GM21447 (cell line): ENCODE measurements around the gene IGBP1.
"Not testable (repeated sequence)": the region's sequence is repeated elsewhere in the genome, so short reads cannot be mapped to it uniquely, and the experiment has no call there.

Experiments
- ATAC-seq: cut with Tn5 transposase; IDR thresholded peaks from one replicate; pipeline ENCODE4 v1.9.1; 2021; ENCODE audit not compliant: unreplicated experiment

IGBP1 gene

DNA sequence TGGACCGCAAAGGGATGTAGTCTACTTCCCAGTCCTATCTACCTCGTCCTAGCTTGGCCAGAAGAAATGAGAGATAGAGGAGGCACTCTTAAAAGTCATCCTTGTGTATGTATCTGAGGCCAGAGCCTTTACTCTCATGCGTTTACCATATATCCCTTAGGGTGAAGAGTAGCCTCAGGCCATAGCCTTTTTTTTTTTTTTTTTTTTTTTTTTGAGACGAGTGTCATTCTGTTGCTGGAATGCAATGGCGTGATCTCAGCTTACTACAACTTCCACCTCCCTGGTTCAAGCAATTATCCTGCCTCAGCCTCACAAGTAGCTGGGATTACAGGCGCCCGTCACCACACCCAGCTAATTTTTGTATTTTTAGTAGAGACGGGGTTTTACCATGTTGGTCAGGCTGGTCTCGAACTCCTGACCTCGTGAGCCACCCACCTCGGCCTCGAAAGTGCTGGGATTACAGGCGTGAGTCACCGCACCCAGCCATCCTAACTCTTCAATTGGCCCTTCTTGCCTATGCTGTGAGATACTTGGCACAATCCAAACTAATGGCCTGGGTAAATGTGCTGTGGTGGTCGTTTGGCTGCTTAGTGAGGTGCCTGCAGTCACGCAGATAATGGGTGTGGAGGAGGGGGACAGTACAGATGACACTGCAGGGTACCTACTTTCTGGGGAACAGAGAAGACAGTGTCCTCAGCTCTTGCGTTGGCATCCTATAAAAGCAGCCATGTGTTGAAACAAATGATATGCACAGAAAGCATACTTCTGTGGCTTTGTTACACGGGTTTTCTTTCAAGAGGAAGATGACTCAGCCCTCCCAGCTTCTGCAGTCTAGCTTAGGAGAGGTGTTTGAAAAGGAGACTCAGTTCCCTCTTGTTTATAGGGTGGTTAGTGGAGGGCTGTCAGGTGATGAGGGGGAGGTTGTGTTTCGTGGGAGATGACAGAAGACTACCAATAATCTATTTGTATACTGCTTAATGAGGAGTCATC lies 33.6 kb downstream of the IGBP1 start:
- ATAC-seq, result no peak

DNA sequence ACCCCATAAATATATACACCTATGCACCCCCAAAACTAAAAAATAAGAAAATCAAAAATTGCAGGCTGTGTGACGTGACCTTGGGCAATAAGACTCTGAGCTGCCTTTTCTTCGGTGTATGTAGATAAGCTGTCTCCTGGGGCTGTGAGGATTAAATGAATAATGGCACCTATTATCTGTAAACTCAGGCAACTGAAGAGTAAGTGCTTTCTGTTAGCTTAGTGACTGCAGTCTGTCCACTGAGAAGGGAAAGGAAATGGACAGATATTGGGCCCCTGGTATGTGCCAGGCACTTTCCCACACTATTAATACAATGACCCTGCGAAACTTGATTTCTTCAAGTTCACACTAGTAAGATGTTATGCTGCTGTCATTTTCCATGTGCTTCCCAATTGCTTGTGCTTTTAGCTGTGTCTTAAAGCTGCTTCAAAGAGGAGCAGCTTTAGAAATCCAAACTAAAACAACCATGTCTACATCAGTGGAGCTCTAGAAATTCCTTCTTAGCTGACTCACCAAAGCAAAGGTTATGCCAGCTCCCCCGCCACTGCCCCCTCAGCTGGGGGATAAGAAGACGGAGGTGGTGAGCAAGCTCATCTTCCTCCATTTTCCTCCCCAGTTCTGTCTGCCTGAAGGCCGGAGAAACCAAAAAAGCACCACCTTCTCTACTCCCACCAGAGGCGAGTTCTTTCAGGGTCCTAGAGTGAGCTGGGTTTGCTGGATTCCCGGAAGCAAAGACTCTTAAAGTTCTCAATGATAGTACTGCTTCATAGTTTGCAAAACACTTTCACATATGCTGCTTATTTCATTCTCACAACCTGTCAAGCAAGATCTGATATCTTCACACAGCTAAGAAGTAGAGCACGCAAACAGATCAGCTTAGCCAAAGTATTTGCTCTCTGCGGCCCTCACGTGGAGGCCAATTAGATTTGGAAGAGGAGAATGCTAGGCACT lies 35.3 kb downstream of the IGBP1 start:
- no peak for ATAC-seq

DNA sequence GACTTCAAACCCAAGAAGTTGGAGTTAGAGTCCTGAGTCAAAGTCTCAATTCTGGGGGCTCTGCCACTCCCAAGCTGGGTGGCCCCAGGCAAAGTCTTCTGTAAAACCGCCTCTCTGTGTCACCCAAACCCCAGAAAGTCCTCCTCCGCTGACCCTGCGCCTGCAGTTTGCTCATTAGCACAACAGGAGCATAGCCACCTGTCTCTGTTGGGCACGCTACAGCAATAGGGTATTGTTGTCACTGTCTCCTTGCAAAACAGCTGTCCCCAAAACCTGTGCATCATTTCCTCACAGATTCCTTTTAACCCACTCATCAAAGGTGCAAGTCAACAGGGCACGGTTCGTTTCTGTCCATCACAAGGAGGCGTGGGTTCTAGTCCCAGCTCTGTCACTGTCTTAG lies 36.0 kb downstream of the IGBP1 start:
- ATAC-seq, result no peak

DNA sequence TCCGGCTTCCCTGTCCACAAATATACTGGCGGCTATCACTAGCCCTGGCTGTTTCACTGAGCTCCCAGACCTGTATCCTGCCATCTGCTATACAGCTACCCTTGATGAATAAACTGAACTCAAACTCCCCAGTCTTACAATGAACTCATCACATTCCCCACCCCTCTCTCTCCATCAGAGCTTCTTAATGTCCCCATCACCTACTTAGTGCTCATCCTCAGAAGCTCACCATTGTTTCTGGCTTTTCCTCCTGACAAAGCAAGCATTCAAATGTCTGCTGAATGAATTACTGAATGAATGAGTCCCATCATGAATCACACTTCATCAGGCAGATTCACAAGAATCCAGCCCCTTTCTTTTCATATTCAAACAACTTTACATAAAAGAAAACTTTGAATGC lies 38.4 kb downstream of the IGBP1 start:
- ATAC-seq, result no peak

DNA sequence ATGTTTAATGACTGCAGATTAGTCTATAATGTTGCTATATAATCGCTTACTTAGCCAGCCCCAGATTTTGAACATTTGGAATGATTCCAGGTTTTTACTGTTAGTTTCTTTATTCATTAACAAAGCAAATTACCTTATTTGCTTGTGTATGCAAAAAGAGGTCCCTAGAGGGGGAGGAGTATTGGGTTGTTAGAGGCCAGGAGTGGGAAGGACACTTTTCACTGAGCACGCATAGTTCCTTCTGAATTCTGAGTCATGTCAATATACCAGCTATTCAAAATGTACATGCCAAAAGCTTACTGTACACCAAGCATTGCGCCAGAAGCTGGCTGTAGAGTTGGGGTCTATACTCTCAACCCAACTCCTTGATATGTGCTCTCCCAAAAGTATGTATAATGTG lies 39.0 kb downstream of the IGBP1 start:
- no peak for ATAC-seq

- ATAC-seq, result no peak
Measured at GRCh38 chrX:70172964-70173363, 39.7 kb downstream of the IGBP1 start.

DNA sequence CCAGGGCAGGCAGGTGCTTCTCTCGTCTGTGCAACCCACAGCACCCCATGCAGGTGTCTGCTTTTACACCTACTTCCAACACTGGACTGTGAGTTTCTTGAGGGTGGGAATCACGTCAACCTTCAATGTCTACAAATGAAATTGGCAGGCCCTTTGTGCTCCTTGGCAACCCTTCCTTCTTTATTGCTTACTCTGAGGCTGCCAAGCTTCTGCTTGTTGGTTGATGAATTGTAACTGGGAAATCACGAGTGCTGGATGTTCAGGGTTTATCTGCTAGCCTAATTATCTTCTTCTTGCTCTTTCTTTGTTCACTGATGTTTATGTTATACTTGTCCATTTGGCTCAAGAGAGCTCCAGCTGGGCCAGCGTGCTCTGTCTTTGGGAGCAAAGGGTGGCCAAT lies 41.5 kb downstream of the IGBP1 start:
- no peak for ATAC-seq

DNA sequence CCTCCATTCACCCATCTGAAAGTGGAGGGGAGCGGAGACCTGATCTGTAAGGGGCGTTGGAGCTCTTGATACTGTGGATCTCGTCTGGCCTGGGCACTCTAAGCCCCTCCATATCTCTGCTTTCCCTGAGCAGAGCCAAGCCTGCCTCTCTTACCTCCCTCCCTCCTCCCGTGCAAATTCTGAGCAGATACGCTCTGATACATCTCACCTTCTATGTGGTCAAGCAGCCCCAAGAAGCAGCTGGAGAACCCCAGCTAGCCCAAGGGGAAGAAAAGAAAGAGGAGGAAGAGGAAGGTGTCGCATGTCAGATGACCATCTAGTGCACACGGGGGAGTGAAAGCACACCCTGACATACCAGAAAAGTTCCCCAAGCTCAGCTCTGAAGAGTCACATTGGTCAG lies 42.1 kb downstream of the IGBP1 start:
- no peak for ATAC-seq

- ATAC-seq, result peak; percentile 87
Measured at GRCh38 chrX:70176938-70177533, 43.8 kb downstream of the IGBP1 start, which contains the start of gene DGAT2L6. DGAT2L6 (plus strand) TSS chrX:70177483; CDS start chrX:70177583, 100 bp downstream.

DNA sequence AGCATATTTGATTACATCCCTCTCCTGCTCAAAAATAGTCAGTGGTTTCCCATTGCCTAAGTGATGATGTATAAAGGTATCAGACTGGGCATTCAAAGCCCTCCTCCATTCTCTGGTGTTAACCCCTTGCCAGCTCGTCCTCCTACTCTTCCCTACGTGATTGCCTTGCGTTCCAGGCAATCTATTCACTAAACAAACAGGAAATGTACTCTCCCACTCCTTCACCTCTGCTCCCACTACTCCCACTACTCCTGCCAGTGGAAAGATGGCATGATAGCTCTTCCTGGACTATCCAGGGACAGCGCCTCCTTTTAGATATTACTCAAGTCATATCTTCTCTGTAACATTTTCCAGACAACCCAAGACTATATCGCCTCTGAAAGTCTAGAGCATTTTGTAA lies 49.8 kb downstream of the IGBP1 start:
- no peak for ATAC-seq

DNA sequence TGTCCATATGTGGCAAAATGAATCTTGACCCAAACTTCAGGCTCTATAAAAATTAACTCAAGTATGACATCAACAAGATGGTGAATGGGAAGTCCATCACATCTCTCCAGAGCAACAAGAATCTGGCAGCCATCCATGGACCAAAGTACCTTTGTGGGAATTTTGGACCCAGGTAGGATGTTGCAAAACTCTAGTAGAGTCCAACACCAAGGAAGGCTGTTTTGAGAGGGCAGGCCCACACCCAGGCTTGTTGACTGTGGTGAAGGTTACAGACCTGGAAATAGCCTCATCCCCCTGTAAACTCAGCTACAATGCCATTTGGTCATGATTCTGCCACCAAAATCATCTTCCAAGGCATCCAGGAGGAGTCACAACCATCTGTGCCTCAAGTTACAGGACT lies 57.0 kb downstream of the IGBP1 start:
- ATAC-seq, result no peak

- peak; percentile 67 for ATAC-seq
Measured at GRCh38 chrX:70196961-70197720, 63.9 kb downstream of the IGBP1 start.

- no peak for ATAC-seq
Measured at GRCh38 chrX:70201732-70202131, 68.5 kb downstream of the IGBP1 start.

- no peak for ATAC-seq
Measured at GRCh38 chrX:70208479-70208878, 75.2 kb downstream of the IGBP1 start.

DNA sequence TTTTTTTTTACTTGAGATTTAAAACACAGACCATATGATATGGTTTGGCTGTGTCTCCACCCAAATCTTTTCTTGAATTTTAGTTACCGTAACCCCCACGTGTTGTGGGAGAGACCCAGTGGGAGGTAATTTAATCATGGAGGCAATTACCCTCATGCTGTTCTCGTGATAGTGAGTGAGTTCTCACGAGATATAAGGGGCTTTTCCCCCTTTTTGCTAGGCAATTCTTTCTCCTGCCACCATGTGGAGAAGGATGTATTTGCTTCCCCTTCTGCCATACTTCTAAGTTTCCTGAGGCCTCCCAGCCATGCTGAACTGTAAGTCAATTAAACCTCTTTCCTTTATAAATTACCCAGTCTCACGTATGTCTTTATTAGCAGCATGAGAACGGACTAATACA lies 76.3 kb downstream of the IGBP1 start:
- not testable (repeated sequence) for ATAC-seq
